Measurements from ENCODE around the gene ADGRD2.

Gene ADGRD2

DNA sequence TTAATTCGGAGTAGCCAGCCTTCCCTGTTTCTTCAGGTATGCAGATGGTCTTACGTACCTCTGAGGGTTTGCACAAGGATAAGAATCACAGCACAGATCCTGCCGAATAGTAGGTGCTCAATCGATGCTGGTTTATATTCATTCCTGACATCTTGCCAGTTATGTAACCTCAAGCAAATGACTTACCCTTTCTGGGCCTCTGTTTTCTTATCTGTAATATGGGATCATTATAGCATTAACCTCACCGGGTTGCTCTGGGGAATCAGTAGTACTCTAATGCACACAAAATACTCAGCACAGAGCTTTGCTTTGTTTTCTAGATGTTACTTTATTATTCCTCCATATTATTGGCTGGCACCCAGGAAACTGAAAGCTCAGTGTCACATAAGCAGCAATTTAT, 64.6 kb downstream of the ADGRD2 start:
- Histone ChIP-seq H4K20me1 (ENCODE audit: insufficient read depth, low read length) (no peaks in the 10 kb centered on the region), H3K9me3 (ENCODE audit: insufficient read depth, low read length) (no peaks in the 10 kb centered on the region), H3K4me3 (ENCODE audit: low read length) (no peak overlapping the region), H3K79me2 (ENCODE audit: low read length) (no peaks in the 10 kb centered on the region), H3K27me3 (ENCODE audit: low read depth, low read length) (no peaks in the 10 kb centered on the region), H3K4me2 (ENCODE audit: low read length) (no peak overlapping the region), H3K9ac (ENCODE audit: low read length) (no peak overlapping the region), H3K36me3 (replicated peaks; ENCODE audit: low read depth, low read length) (no peaks in the 10 kb centered on the region), H2AFZ (ENCODE audit: low read depth, low read length) (no peak overlapping the region), H3K27ac (ENCODE audit: low read length) (no peak overlapping the region), H3K4me1 (ENCODE audit: low read length) (no peaks in the 10 kb centered on the region)
- TF ChIP-seq EZH2phosphoT487 (IDR thresholded peaks at IDR 0.05; ENCODE audit: low read depth): no peak
- TF ChIP-seq, protein P1, sequence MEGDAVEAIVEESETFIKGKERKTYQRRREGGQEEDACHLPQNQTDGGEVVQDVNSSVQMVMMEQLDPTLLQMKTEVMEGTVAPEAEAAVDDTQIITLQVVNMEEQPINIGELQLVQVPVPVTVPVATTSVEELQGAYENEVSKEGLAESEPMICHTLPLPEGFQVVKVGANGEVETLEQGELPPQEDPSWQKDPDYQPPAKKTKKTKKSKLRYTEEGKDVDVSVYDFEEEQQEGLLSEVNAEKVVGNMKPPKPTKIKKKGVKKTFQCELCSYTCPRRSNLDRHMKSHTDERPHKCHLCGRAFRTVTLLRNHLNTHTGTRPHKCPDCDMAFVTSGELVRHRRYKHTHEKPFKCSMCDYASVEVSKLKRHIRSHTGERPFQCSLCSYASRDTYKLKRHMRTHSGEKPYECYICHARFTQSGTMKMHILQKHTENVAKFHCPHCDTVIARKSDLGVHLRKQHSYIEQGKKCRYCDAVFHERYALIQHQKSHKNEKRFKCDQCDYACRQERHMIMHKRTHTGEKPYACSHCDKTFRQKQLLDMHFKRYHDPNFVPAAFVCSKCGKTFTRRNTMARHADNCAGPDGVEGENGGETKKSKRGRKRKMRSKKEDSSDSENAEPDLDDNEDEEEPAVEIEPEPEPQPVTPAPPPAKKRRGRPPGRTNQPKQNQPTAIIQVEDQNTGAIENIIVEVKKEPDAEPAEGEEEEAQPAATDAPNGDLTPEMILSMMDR (IDR thresholded peaks at IDR 0.05; ENCODE audit: low read depth, low read length): no peak

DNA sequence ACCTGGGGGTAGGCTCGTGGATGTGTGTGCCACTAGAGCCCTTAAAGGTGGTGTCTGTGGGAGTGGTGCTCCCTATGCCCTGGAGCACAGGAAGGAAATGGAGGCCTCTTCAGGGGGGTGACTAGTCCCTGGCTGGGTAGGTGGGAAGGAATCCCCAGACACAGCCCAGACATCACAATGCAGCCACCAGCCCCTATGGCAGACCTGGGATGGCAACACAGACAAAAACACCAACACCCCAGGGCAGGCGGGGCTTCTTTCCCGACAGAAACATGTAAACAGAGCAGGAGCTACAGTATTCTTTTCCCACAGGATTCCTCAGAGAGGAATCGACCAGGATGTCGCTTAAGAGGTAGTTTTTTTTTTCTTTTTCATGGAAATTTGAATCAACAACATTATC, 67.3 kb downstream of the ADGRD2 start:
- no peak overlapping the region for H3K9ac ChIP-seq (ENCODE audit: low read length)
- no peak overlapping the region for H2AFZ ChIP-seq (ENCODE audit: low read depth, low read length)
- no peak overlapping the region for H3K4me2 ChIP-seq (ENCODE audit: low read length)
- no peaks in the 10 kb centered on the region for H3K79me2 ChIP-seq (ENCODE audit: low read length)
- no peaks in the 10 kb centered on the region for H4K20me1 ChIP-seq (ENCODE audit: insufficient read depth, low read length)
- no peaks in the 10 kb centered on the region for H3K4me1 ChIP-seq (ENCODE audit: low read length)
- H3K36me3 ChIP-seq (replicated peaks; ENCODE audit: low read depth, low read length): no peaks in the 10 kb centered on the region
- no peaks in the 10 kb centered on the region for H3K27me3 ChIP-seq (ENCODE audit: low read depth, low read length)
- no peaks in the 10 kb centered on the region for H3K9me3 ChIP-seq (ENCODE audit: insufficient read depth, low read length)
- TF ChIP-seq, protein P1 (IDR thresholded peaks at IDR 0.05; ENCODE audit: low read depth, low read length): no peak
- TF ChIP-seq EZH2phosphoT487 (IDR thresholded peaks at IDR 0.05; ENCODE audit: low read depth): no peak
- H3K4me3 ChIP-seq (ENCODE audit: low read length): no peak overlapping the region
- no peak overlapping the region for H3K27ac ChIP-seq (ENCODE audit: low read length)

DNA sequence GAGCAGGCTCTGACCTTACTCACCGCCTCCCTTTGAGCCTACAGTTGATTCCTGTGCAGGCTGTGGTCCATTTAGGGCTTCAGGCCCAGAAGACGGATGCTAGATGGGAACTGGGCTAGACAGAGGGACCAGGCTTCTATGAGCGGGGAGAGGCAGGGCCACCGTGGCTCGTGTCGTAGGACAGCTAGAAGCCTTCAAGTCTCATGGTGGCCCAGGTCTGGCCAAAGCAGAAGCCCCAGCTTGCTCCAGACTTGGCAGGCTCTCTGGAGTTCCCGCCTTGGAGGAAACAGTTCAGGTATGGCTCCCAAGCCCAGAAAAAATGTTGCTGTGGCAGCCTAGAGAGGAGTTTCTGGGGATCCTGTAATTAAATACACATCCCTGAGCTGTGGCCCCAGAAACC, 67.9 kb downstream of the ADGRD2 start:
- H3K27ac ChIP-seq (ENCODE audit: low read length): no peak overlapping the region
- H3K36me3 ChIP-seq (replicated peaks; ENCODE audit: low read depth, low read length): no peaks in the 10 kb centered on the region
- H3K9ac ChIP-seq (ENCODE audit: low read length): no peak overlapping the region
- no peaks in the 10 kb centered on the region for H4K20me1 ChIP-seq (ENCODE audit: insufficient read depth, low read length)
- no peak for TF ChIP-seq EZH2phosphoT487 (IDR thresholded peaks at IDR 0.05; ENCODE audit: low read depth)
- TF ChIP-seq, protein P1 (IDR thresholded peaks at IDR 0.05; ENCODE audit: low read depth, low read length): no peak
- H3K9me3 ChIP-seq (ENCODE audit: insufficient read depth, low read length): no peaks in the 10 kb centered on the region
- no peaks in the 10 kb centered on the region for H3K27me3 ChIP-seq (ENCODE audit: low read depth, low read length)
- H2AFZ ChIP-seq (ENCODE audit: low read depth, low read length): no peak overlapping the region
- H3K4me3 ChIP-seq (ENCODE audit: low read length): no peak overlapping the region
- H3K79me2 ChIP-seq (ENCODE audit: low read length): no peaks in the 10 kb centered on the region
- H3K4me1 ChIP-seq (ENCODE audit: low read length): no peaks in the 10 kb centered on the region
- H3K4me2 ChIP-seq (ENCODE audit: low read length): no peak overlapping the region

DNA sequence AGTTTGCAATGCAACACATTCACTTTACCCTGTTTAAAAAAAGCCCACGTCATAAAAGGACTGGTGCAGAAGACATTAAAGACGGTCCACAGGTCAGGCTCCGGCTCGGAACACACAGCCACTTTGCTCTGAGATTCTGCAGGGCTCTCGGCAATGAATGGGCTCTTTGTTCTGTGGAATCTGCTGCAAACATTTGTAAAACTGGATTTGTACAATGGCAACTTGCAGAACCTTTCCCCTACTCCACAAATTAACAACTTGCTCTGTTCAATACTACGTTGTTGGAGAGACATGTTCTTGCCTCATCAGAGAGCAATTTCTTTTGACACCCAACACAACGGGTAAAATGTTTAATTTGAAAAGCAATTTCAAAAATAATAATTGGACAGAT, 70.0 kb downstream of the ADGRD2 start:
- H3K4me1 ChIP-seq (ENCODE audit: low read length): no peaks in the 10 kb centered on the region
- no peak overlapping the region for H2AFZ ChIP-seq (ENCODE audit: low read depth, low read length)
- no peak for TF ChIP-seq EZH2phosphoT487 (IDR thresholded peaks at IDR 0.05; ENCODE audit: low read depth)
- H3K27me3 ChIP-seq (ENCODE audit: low read depth, low read length): no peaks in the 10 kb centered on the region
- H3K4me3 ChIP-seq (ENCODE audit: low read length): no peak overlapping the region
- no peaks in the 10 kb centered on the region for H3K9me3 ChIP-seq (ENCODE audit: insufficient read depth, low read length)
- no peaks in the 10 kb centered on the region for H3K79me2 ChIP-seq (ENCODE audit: low read length)
- no peak overlapping the region for H3K27ac ChIP-seq (ENCODE audit: low read length)
- no peak overlapping the region for H3K9ac ChIP-seq (ENCODE audit: low read length)
- H3K4me2 ChIP-seq (ENCODE audit: low read length): no peak overlapping the region
- no peaks in the 10 kb centered on the region for H4K20me1 ChIP-seq (ENCODE audit: insufficient read depth, low read length)
- H3K36me3 ChIP-seq (replicated peaks; ENCODE audit: low read depth, low read length): peaks cover 6% of the 10 kb centered on the region

DNA sequence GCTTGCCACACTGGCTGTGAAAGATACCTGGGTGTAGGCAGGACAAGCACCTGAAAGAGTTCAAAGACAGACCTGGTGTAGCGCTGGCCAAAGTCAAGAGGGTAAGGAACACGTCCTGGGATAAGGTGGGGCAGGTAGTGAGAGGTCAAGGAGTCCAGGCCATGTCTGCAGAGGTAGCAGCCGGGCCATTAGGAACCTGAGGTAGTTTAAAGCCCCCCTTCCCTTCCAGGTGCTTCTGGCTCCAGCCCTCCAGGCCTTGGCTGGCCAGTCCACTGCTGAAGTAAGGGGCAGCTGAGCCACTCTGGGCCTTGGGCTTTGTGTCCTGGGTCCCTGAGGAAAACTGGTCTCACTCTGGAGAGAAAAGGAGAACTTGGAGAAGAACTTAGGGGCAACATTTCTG, 70.9 kb downstream of the ADGRD2 start:
- no peaks in the 10 kb centered on the region for H3K27me3 ChIP-seq (ENCODE audit: low read depth, low read length)
- no peaks in the 10 kb centered on the region for H3K79me2 ChIP-seq (ENCODE audit: low read length)
- no peaks in the 10 kb centered on the region for H3K9me3 ChIP-seq (ENCODE audit: insufficient read depth, low read length)
- H3K9ac ChIP-seq (ENCODE audit: low read length): no peak overlapping the region
- no peak overlapping the region for H3K4me2 ChIP-seq (ENCODE audit: low read length)
- H3K36me3 ChIP-seq (replicated peaks; ENCODE audit: low read depth, low read length): peaks cover 6% of the 10 kb centered on the region
- H3K4me1 ChIP-seq (ENCODE audit: low read length): no peaks in the 10 kb centered on the region
- no peak overlapping the region for H2AFZ ChIP-seq (ENCODE audit: low read depth, low read length)
- TF ChIP-seq, protein P1 (IDR thresholded peaks at IDR 0.05; ENCODE audit: low read depth, low read length): no peak
- no peak for TF ChIP-seq EZH2phosphoT487 (IDR thresholded peaks at IDR 0.05; ENCODE audit: low read depth)
- no peak overlapping the region for H3K27ac ChIP-seq (ENCODE audit: low read length)
- no peak overlapping the region for H3K4me3 ChIP-seq (ENCODE audit: low read length)
- no peaks in the 10 kb centered on the region for H4K20me1 ChIP-seq (ENCODE audit: insufficient read depth, low read length)

All from OCI-LY3 (cell line).